Measurements from ENCODE around the gene ZNF552.

Gene ZNF552

GRCh38 chr19:57771417-57771816 lies 43.3 kb downstream of the ZNF552 start:
- no peak for DNase-seq

- peak; percentile 74 to 75 for DNase-seq
These were observed 45.2 kb downstream of the ZNF552 start, which contains the start of gene ZNF586 for GRCh38 chr19:57769345-57770131. ZNF586 (plus strand) TSS chr19:57769676; CDS start chr19:57769843, 167 bp downstream.

- DNase-seq, result no peak
These were observed 55.6 kb downstream of the ZNF552 start for GRCh38 chr19:57759096-57759495.

DNA sequence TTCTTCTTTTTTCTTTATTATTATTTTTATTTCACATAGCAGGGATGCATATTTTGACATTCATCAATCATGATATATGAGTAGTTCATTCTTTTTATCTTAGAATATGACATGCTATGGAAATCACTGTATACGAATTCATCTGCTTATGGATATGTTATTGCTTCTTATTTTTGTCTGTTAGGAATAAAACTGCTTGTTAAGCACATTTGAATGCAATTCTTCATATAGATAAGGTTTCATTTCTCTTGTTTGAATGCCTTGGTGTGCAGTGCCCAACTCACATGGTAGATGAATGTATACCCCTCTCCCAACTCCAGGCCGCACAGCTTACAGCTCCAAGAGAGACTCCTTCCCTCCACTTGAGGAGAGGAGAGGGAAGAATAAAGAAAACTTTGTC lies 56.8 kb downstream of the ZNF552 start:
- DNase-seq, result no peak
